Endothelial cell of umbilical vein (primary cell): ENCODE measurements around the gene BICRA. TPM values are rescaled to one million over a fixed set of nuclear protein-coding genes. Genes with fewer than 3 reads are reported as not detected.
"Not testable (repeated sequence)": the region's sequence is repeated elsewhere in the genome, so short reads cannot be mapped to it uniquely, and the experiment has no call there.

ENCODE experiments used
- BruUV-seq: library from RNA; stranded (reverse); fragments of 400-500 nt; replicated peaks from 2 replicates; lab custom pipeline; 2021; lab: Mats Ljungman, UMichigan
- CTCF ChIA-PET: fragments of 300-600, 350-600 bp; sonication (Branson Sonifier 250); formaldehyde crosslinking; loops from one replicate; lab custom pipeline; 2021; ENCODE audit warnings: antibody characterized with exemption, inconsistent platforms; lab: Charles Lee
- POLR2A ChIA-PET: fragments of 300-600, 350-600 bp; sonication (Branson Sonifier 250); formaldehyde crosslinking; loops from one replicate; lab custom pipeline; 2021; ENCODE audit warnings: antibody characterized with exemption, inconsistent platforms; lab: Charles Lee
- DNase-seq: peaks from one replicate; pipeline ENCODE4 v3.0.0-alpha.2; 2011; ENCODE audit warnings: low read depth, low spot score
- FAIRE-seq: peaks from 2 replicates; lab custom pipeline; 2011; peaks lifted over from hg19 to GRCh38; lab: Jason Lieb, UNC
- H2AFZ ChIP-seq: 2 replicates; pipeline ENCODE4 v1.6.0; 2012; ENCODE audit warnings: low read depth, low read length, control low read depth, inconsistent platforms
- H3K27ac ChIP-seq: 2 replicates; pipeline ENCODE4 v1.5.1; 2011; ENCODE audit warnings: low read depth, mild to moderate bottlenecking, control low read depth, low read length, moderate library complexity; ENCODE audit not compliant: insufficient read depth
- H3K27me3 ChIP-seq, 2 experiments: 2 replicates each; pipeline versions ENCODE4 v1.6.0 to v1.6.1; 2011; ENCODE audit warnings: low read length in 2 of 2, mixed read lengths in 1 of 2; ENCODE audit not compliant: control insufficient read depth in 2 of 2, insufficient read depth in 2 of 2
- H3K36me3 ChIP-seq, 2 experiments: 2 replicates in 1 of 2; 3 replicates in 1 of 2; pipeline ENCODE4 v1.5.1; 2011; ENCODE audit warnings: low read length in 2 of 2, mild to moderate bottlenecking in 1 of 2, moderate library complexity in 1 of 2; ENCODE audit not compliant: control insufficient read depth in 2 of 2, insufficient read depth in 2 of 2; ENCODE audit errors: extremely low read depth in 1 of 2
- H3K4me1 ChIP-seq: 3 replicates; pipeline ENCODE4 v1.5.1; 2011; ENCODE audit warnings: mild to moderate bottlenecking, low read length; ENCODE audit not compliant: control insufficient read depth, insufficient read depth; ENCODE audit errors: extremely low read depth
- H3K4me2 ChIP-seq: 2 replicates; pipeline ENCODE4 v1.6.1; 2011; ENCODE audit warnings: low read length, control low read depth, mixed read lengths; ENCODE audit not compliant: insufficient read depth
- H3K4me3 ChIP-seq, 3 experiments: fragments of 200-600 bp in 1 of 3; sonication (generic), shearing (Covaris generic) in 1 of 3; replicated peaks in 1 of 3; 2 replicates each; pipeline ENCODE4 v1.5.1; 2011 to 2016; ENCODE audit warnings: control low read depth in 3 of 3, low read length in 3 of 3, mild to moderate bottlenecking in 2 of 3, inconsistent platforms in 1 of 3, low read depth in 1 of 3, moderate library complexity in 1 of 3; ENCODE audit not compliant: insufficient read depth in 1 of 3
- H3K79me2 ChIP-seq: 2 replicates; pipeline ENCODE4 v1.6.0; 2012; ENCODE audit warnings: low read length, inconsistent platforms; ENCODE audit not compliant: control insufficient read depth, insufficient read depth
- H3K9ac ChIP-seq: replicated peaks from 2 replicates; pipeline ENCODE3; 2011; ENCODE audit warnings: low read length, control low read depth; ENCODE audit not compliant: insufficient read depth; ENCODE audit errors: extremely low read depth
- H3K9me1 ChIP-seq: replicated peaks from 3 replicates; pipeline ENCODE4 v1.6.0; 2011; ENCODE audit warnings: mild to moderate bottlenecking, low read length; ENCODE audit not compliant: control insufficient read depth, insufficient read depth; ENCODE audit errors: extremely low read depth
- H3K9me3 ChIP-seq: replicated peaks from 2 replicates; pipeline ENCODE4 v1.5.1; 2012; ENCODE audit warnings: low read length, inconsistent platforms; ENCODE audit not compliant: control insufficient read depth, insufficient read depth
- H4K20me1 ChIP-seq: replicated peaks from 2 replicates; pipeline ENCODE3; 2011; ENCODE audit warnings: mild to moderate bottlenecking, low read length; ENCODE audit not compliant: control insufficient read depth, insufficient read depth; ENCODE audit errors: extremely low read depth
- EZH2 ChIP-seq: IDR thresholded peaks from 2 replicates; pipeline ENCODE4 v1.6.1; 2012; ENCODE audit warnings: borderline replicate concordance, low read depth, mild to moderate bottlenecking, moderate library complexity, low read length, inconsistent platforms; ENCODE audit not compliant: severe bottlenecking
- FOS ChIP-seq: IDR thresholded peaks from 2 replicates; pipeline ENCODE4 v1.6.1; 2011; ENCODE audit warnings: mild to moderate bottlenecking, low read length, moderate library complexity, borderline replicate concordance; ENCODE audit not compliant: insufficient read depth
- GATA2 ChIP-seq: IDR thresholded peaks from 2 replicates; pipeline ENCODE4 v1.7.0; 2011; ENCODE audit warnings: low read depth, mild to moderate bottlenecking, moderate library complexity, mixed read lengths, low read length; ENCODE audit not compliant: insufficient read length, insufficient read depth
- JUN ChIP-seq: IDR thresholded peaks from 2 replicates; pipeline ENCODE4 v1.6.1; 2011; ENCODE audit warnings: borderline replicate concordance, low read depth; ENCODE audit not compliant: insufficient read length, insufficient read depth
- MYC ChIP-seq: IDR thresholded peaks from one replicate; pipeline ENCODE4 v1.6.1; 2011; ENCODE audit warnings: mild to moderate bottlenecking, low read depth, low read length
- POLR2A ChIP-seq: IDR thresholded peaks from 2 replicates; pipeline ENCODE4 v1.6.1; 2012; ENCODE audit warnings: low read depth, mild to moderate bottlenecking, control low read depth, low read length
- POLR2AphosphoS5 ChIP-seq: IDR thresholded peaks from 2 replicates; pipeline ENCODE4 v1.6.1; 2012; ENCODE audit warnings: low read depth, mild to moderate bottlenecking, control low read depth, low read length, moderate library complexity; ENCODE audit not compliant: insufficient read depth
- dilution Hi-C: fragments of 300-500 bp; cut with MboI; formaldehyde crosslinking; loops from one replicate; pipeline ENCODE4 v1.15.0; 2019; ENCODE audit warnings: low sequenced_read_pairs; ENCODE audit not compliant: extremely low pct_ligation_motif_present
- intact Hi-C: fragments of 100-400 bp; cut with micrococcal nuclease; formaldehyde crosslinking; loops from one replicate; pipeline ENCODE4 v1.10.0; 2022
- polyA plus RNA-seq, 4 experiments: library from polyadenylated mRNA; depleted of rRNA in 3 of 4; stranded (reverse) in 3 of 4; unstranded in 1 of 4; fragments of >200 nt; gene quantifications; 2 replicates each; pipeline versions ENCODE4 v1.2.1 to v1.2.3, GENCODE V29; 2011 to 2012; ENCODE audit warnings: missing spikeins in 1 of 4
- total RNA-seq: library from RNA; stranded (reverse); gene quantifications from 2 replicates; pipeline ENCODE4 v1.2.3, GENCODE V29; 2021
- TF ChIP-seq, protein P1 (sequence below): IDR thresholded peaks from 2 replicates; pipeline ENCODE4 v1.6.1; 2011; ENCODE audit not compliant: insufficient read depth, insufficient read length
- TF ChIP-seq, protein P2 (sequence below), 2 donors: IDR thresholded peaks; 1 replicate in 1 of 2; 2 replicates in 1 of 2; pipeline ENCODE4 v1.5.1; 2011; ENCODE audit warnings: low read length in 2 of 2, mild to moderate bottlenecking in 2 of 2, moderate library complexity in 2 of 2, control low read depth in 1 of 2, inconsistent platforms in 1 of 2, low read depth in 1 of 2; ENCODE audit not compliant: insufficient read depth in 1 of 2; ENCODE audit errors: extremely low read depth in 1 of 2

BICRA gene
- total and polyA plus RNA-seq, 2 donors (not counting 3 experiments of a cell fraction or from before 2014, with no cell fraction given), result 3.8 to 20.5 TPM

DNA sequence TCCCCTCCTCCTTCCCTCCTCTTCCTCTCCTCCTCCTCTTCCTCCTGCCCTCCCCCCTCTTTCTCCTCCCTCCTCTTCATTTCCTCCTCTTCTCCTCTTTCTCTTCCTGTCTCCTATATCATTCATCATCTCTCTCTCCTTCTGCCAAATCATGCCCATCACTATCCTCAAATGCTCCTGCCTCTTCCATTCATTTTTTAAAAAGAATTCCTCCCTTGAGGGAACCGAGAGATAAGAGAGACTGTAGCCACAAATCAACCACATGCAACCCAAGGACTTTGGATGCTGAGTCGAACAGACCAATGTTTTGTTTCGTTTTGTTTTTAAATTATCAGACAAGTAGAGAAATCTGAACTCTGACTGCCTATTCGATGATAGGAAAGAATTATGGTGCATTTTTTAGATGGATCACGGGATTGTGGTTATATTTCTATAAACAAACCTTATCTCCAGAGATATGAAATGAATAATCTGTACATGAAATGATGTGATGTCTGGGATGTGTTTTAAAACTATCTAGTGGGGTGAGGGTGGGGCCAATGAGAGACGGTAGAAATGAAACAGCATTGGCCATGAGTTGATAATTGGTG, 26.5 kb upstream of the BICRA start:
- no peak for DNase-seq
- BruUV-seq, result no TSS peak

DNA sequence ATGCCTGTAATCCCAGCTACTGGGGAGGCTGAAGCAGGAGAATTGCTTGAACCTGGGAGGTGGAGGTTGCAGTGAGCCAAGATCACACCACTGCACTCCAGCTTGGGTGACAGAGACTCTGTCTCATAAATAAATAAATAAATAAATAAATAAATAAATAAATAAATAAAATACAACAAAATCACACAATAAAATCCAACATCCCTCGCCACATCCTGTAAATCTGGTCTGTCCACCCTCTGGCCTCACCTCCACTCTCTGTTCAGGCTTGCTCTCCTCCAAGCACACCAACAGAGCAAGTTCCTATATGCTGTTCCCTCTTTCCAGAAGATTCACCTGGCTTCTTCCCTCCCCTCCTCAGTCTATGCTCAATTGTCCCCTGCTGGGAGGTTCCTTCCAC, 25.8 kb upstream of the BICRA start:
- H3K79me2 ChIP-seq, H3K27me3 ChIP-seq, H3K36me3 ChIP-seq, H3K4me1 ChIP-seq, H3K9me3 ChIP-seq, H4K20me1 ChIP-seq, DNase-seq, BruUV-seq, H3K4me3 ChIP-seq, dilution Hi-C loops, FAIRE-seq, H2AFZ ChIP-seq, H3K4me2 ChIP-seq, H3K9me1 ChIP-seq, H3K27ac ChIP-seq, intact Hi-C loops, H3K9ac ChIP-seq: not testable (repeated sequence)
- ChIA-PET CTCF (interaction anchor here (0.6 to 1.3 kb wide), 5 partner anchors 9 to 42 kb away, joined by 3 to 5 read pairs (median 3); no protein-coding TSS in a partner anchor), POLR2A (interaction anchor here (0.6 kb wide), 1 partner anchor 252 kb away, joined by 3 read pairs; no protein-coding TSS in a partner anchor)

More for the DNA sequence above, 26.5 kb upstream of the BICRA start:
- Histone ChIP-seq H3K4me2 (no peak overlapping the region), H4K20me1 (no peaks in the 10 kb centered on the region), H3K9ac (no peak overlapping the region), H3K4me3 (no peak overlapping the region), H3K27ac (no peak overlapping the region), H3K9me1 (no peaks in the 10 kb centered on the region), H3K79me2 (no peaks in the 10 kb centered on the region), H3K4me1 (no peaks in the 10 kb centered on the region), H3K9me3 (no peaks in the 10 kb centered on the region), H3K36me3 (no peaks in the 10 kb centered on the region), H3K27me3 (no peaks in the 10 kb centered on the region), H2AFZ (peak overlapping the region; percentile 21)
- ChIA-PET CTCF (no interaction called here), POLR2A (no interaction called here)
- intact Hi-C loops (no loop called here), dilution Hi-C loops (no loop called here)
- no peak for FAIRE-seq
- TF ChIP-seq MYC (no peak), POLR2AphosphoS5 (no peak), GATA2 (no peak), POLR2A (no peak), FOS (no peak), EZH2 (no peak), JUN (no peak)
- TF ChIP-seq, protein P1, sequence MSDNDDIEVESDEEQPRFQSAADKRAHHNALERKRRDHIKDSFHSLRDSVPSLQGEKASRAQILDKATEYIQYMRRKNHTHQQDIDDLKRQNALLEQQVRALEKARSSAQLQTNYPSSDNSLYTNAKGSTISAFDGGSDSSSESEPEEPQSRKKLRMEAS, result no peak
- TF ChIP-seq, protein P2, sequence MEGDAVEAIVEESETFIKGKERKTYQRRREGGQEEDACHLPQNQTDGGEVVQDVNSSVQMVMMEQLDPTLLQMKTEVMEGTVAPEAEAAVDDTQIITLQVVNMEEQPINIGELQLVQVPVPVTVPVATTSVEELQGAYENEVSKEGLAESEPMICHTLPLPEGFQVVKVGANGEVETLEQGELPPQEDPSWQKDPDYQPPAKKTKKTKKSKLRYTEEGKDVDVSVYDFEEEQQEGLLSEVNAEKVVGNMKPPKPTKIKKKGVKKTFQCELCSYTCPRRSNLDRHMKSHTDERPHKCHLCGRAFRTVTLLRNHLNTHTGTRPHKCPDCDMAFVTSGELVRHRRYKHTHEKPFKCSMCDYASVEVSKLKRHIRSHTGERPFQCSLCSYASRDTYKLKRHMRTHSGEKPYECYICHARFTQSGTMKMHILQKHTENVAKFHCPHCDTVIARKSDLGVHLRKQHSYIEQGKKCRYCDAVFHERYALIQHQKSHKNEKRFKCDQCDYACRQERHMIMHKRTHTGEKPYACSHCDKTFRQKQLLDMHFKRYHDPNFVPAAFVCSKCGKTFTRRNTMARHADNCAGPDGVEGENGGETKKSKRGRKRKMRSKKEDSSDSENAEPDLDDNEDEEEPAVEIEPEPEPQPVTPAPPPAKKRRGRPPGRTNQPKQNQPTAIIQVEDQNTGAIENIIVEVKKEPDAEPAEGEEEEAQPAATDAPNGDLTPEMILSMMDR (IDR thresholded peaks at IDR 0.05; ENCODE audit: extremely low read depth in 1 of 2, insufficient read depth in 1 of 2, low read depth in 1 of 2, low read length in 2 of 2), result no peak
